HepG2 (cell line): ENCODE measurements around the gene TACC2. TPM values are rescaled to one million over a fixed set of nuclear protein-coding genes. Genes with fewer than 3 reads are reported as not detected.

Source experiments
- CEBPG ChIP-seq: IDR thresholded peaks from 2 replicates; pipeline ENCODE4 v1.6.1; 2016
- GMEB1 ChIP-seq: sonication (generic); formaldehyde crosslinking; IDR thresholded peaks from 2 replicates; pipeline ENCODE4 v1.5.1; 2020; ENCODE audit warnings: missing genetic modification reagents, mild to moderate bottlenecking, borderline replicate concordance
- HNF4G ChIP-seq, 2 experiments: sonication (generic) in 1 of 2; formaldehyde crosslinking in 1 of 2; IDR thresholded peaks; 2 replicates each; pipeline versions ENCODE4 v1.4.0 to v1.6.1; 2011 to 2020; ENCODE audit warnings: borderline replicate concordance in 2 of 2, low read depth in 2 of 2, mild to moderate bottlenecking in 2 of 2, low read length in 1 of 2, missing genetic modification reagents in 1 of 2, moderate library complexity in 1 of 2
- PHF21A ChIP-seq: sonication (generic); formaldehyde crosslinking; IDR thresholded peaks from 2 replicates; pipeline ENCODE4 v1.5.0; 2020; ENCODE audit warnings: mild to moderate bottlenecking, missing genetic modification reagents
- SIX1 ChIP-seq: sonication (generic); formaldehyde crosslinking; IDR thresholded peaks from 2 replicates; pipeline ENCODE4 v1.4.0; 2020; ENCODE audit warnings: missing genetic modification reagents, borderline replicate concordance
- ZNF20 ChIP-seq: sonication (generic); formaldehyde crosslinking; IDR thresholded peaks from 2 replicates; pipeline ENCODE4 v1.4.0; 2020; ENCODE audit warnings: mild to moderate bottlenecking, moderate library complexity, missing genetic modification reagents
- ZNF512 ChIP-seq: sonication (generic); formaldehyde crosslinking; IDR thresholded peaks from 2 replicates; pipeline ENCODE4 v1.4.0; 2020; ENCODE audit warnings: mild to moderate bottlenecking, missing genetic modification reagents
- ZNF710 ChIP-seq: sonication (generic); formaldehyde crosslinking; IDR thresholded peaks from 2 replicates; pipeline ENCODE4 v1.5.0; 2020; ENCODE audit warnings: mild to moderate bottlenecking, missing genetic modification reagents, borderline replicate concordance
- ZNF768 ChIP-seq: sonication (generic); formaldehyde crosslinking; IDR thresholded peaks from 2 replicates; pipeline ENCODE4 v1.4.0; 2020; ENCODE audit warnings: missing genetic modification reagents
- polyA plus RNA-seq, 8 experiments: library from polyadenylated mRNA; depleted of rRNA in 3 of 8; stranded (reverse) in 7 of 8; unstranded in 1 of 8; fragments of >200 nt; fragmentation: Illumina TruSeq in 4 of 8; extraction: Trizol in 4 of 8; gene quantifications; 2 replicates each; pipeline versions ENCODE4 v1.2.1 to v1.2.3, GENCODE V29; 2011 to 2016; ENCODE audit warnings: low read depth in 4 of 8, missing spikeins in 1 of 8, mixed read lengths in 1 of 8; ENCODE audit not compliant: insufficient read depth in 1 of 8
- total RNA-seq, 5 experiments: library from RNA; depleted of rRNA; stranded (reverse); fragments of >200 nt; fragmentation: Illumina TruSeq; extraction: Trizol; gene quantifications; 2 replicates each; pipeline ENCODE4 v1.2.3, GENCODE V29; 2016; ENCODE audit warnings: low read depth in 1 of 5
- TF ChIP-seq, protein P1 (sequence below): fragments of 450-650 bp; IDR thresholded peaks from 2 replicates; pipeline ENCODE4 v1.6.1; 2017

TACC2 gene
- total and polyA plus RNA-seq, 2 of the 13 experiments (the other 11 are each of a cell fraction or from before 2014, with no cell fraction given): 11.8 to 16.0 TPM

GRCh38 chr10:122293961-122294380 lies 305.0 kb downstream of the TACC2 start (continued):
- TF ChIP-seq GMEB1 (no peak), ZNF512 (CRISPR knock-in tag) (no peak), SIX1 (CRISPR knock-in tag) (no peak), PHF21A (CRISPR knock-in tag) (no peak), ZNF20 (CRISPR knock-in tag) (no peak), CEBPG (CRISPR knock-in tag) (no peak), HNF4G (IDR thresholded peaks at IDR 0.05; ENCODE audit: borderline replicate concordance, low read depth, low read length) (no peak), HNF4G (CRISPR knock-in tag; IDR thresholded peaks at IDR 0.05; ENCODE audit: borderline replicate concordance, low read depth) (no peak), ZNF768 (no peak), ZNF710 (0 out of 2 replicates have a peak, but pooled peaks have one; percentile 26)
- TF ChIP-seq, protein P1, sequence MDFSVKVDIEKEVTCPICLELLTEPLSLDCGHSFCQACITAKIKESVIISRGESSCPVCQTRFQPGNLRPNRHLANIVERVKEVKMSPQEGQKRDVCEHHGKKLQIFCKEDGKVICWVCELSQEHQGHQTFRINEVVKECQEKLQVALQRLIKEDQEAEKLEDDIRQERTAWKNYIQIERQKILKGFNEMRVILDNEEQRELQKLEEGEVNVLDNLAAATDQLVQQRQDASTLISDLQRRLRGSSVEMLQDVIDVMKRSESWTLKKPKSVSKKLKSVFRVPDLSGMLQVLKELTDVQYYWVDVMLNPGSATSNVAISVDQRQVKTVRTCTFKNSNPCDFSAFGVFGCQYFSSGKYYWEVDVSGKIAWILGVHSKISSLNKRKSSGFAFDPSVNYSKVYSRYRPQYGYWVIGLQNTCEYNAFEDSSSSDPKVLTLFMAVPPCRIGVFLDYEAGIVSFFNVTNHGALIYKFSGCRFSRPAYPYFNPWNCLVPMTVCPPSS: no peak
